Measurements from ENCODE around the gene PAPPA. TPM values are rescaled to one million over a fixed set of nuclear protein-coding genes. Genes with fewer than 3 reads are reported as not detected.

PAPPA gene
- polyA plus RNA-seq, 1 of the 3 experiments (the other 2 are of a cell fraction), result 44.5 TPM

DNA sequence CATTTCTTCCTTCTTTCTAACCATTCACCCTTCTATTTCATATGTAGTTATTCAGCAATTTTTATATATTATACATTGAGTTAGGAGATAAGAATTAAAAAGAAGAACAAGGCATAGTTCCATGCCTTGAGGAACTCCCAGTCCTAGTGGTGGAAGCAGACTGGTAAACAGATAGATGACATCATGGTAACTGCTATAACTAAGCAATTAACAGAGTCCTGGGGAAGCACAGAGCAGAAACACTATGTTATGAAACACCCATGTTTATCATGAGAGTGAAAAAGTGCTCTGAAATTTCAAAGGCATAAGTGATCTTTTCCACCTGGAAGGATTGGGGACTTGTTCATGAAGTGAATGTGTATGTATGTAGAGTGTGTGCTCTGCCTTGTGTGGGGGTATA is 14.6 kb downstream of the PAPPA start (continued):
- TF ChIP-seq, protein P1, sequence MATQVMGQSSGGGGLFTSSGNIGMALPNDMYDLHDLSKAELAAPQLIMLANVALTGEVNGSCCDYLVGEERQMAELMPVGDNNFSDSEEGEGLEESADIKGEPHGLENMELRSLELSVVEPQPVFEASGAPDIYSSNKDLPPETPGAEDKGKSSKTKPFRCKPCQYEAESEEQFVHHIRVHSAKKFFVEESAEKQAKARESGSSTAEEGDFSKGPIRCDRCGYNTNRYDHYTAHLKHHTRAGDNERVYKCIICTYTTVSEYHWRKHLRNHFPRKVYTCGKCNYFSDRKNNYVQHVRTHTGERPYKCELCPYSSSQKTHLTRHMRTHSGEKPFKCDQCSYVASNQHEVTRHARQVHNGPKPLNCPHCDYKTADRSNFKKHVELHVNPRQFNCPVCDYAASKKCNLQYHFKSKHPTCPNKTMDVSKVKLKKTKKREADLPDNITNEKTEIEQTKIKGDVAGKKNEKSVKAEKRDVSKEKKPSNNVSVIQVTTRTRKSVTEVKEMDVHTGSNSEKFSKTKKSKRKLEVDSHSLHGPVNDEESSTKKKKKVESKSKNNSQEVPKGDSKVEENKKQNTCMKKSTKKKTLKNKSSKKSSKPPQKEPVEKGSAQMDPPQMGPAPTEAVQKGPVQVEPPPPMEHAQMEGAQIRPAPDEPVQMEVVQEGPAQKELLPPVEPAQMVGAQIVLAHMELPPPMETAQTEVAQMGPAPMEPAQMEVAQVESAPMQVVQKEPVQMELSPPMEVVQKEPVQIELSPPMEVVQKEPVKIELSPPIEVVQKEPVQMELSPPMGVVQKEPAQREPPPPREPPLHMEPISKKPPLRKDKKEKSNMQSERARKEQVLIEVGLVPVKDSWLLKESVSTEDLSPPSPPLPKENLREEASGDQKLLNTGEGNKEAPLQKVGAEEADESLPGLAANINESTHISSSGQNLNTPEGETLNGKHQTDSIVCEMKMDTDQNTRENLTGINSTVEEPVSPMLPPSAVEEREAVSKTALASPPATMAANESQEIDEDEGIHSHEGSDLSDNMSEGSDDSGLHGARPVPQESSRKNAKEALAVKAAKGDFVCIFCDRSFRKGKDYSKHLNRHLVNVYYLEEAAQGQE (IDR thresholded peaks at IDR 0.05; ENCODE audit: low read depth, low read length), result no peak

- WGBS (ENCODE audit: low lambda C conversion rate), result 74% methylated on average over 2 of the region's 2 CpGs
- no peak for DNase-seq
- Histone ChIP-seq H3K27me3 (ENCODE audit: insufficient read depth) (no peaks in the 10 kb centered on the region), H3K9me2 (no peaks in the 10 kb centered on the region), H3K4me2 (no peak overlapping the region), H3K9ac (no peak overlapping the region), H3K4me3 (ENCODE audit: low read depth in 2 of 2, low read length in 1 of 2) (no peak overlapping the region), H3K36me3 (replicated peaks in 1 of 2; ENCODE audit: control insufficient read depth in 1 of 2, insufficient read depth in 2 of 2, low read length in 1 of 2) (peaks cover 3 to 39% of the 10 kb centered on the region in 2 experiments), H3K9me3 (no peaks in the 10 kb centered on the region), H3F3A (replicated peaks; ENCODE audit: insufficient read depth) (peaks cover 3% of the 10 kb centered on the region), H3K79me2 (ENCODE audit: insufficient read depth) (peaks cover 100% of the 10 kb centered on the region), H3K27ac (ENCODE audit: low read depth in 2 of 2, low read length in 1 of 2) (peak overlapping the region in 1 of 2 experiments; percentile 22; a peak in 1 of 4 replicates), H2AFZ (ENCODE audit: low read depth) (no peak overlapping the region), H4K20me1 (ENCODE audit: insufficient read depth) (peaks cover 98% of the 10 kb centered on the region), H3K4me1 (ENCODE audit: control insufficient read depth in 1 of 2, insufficient read depth in 2 of 2, low read depth in 1 of 2, low read length in 1 of 2) (peaks cover 0 to 24% of the 10 kb centered on the region in 2 experiments; a peak in 2 of 4 replicates)
- CTCF ChIA-PET, result no interaction called here
- POLR2A ChIA-PET, result no interaction called here
- TF ChIP-seq SIN3A (IDR thresholded peaks at IDR 0.05; ENCODE audit: borderline replicate concordance, low read depth, low read length) (no peak), FOXJ3 (CRISPR knock-in tag; IDR thresholded peaks at IDR 0.05) (no peak), MEF2A (IDR thresholded peaks at IDR 0.05; ENCODE audit: borderline replicate concordance, low read depth) (no peak), MXI1 (IDR thresholded peaks at IDR 0.05; ENCODE audit: low read depth, low read length) (no peak), JUND (IDR thresholded peaks at IDR 0.05) (no peak)
These were observed 18.6 kb downstream of the PAPPA start for GRCh38 chr9:116172216-116172615.

- DNase-seq, result no peak
- 10% methylated on average over 1 of the region's 1 CpG for WGBS (ENCODE audit: low lambda C conversion rate)
- ChIA-PET POLR2A (no interaction called here), CTCF (no interaction called here)
- Histone ChIP-seq H4K20me1 (ENCODE audit: insufficient read depth) (peaks cover 98% of the 10 kb centered on the region), H3K9me3 (no peaks in the 10 kb centered on the region), H3F3A (replicated peaks; ENCODE audit: insufficient read depth) (peaks cover 3% of the 10 kb centered on the region), H3K9ac (no peak overlapping the region), H3K9me2 (no peaks in the 10 kb centered on the region), H3K4me1 (ENCODE audit: control insufficient read depth in 1 of 2, insufficient read depth in 2 of 2, low read depth in 1 of 2, low read length in 1 of 2) (peaks cover under 1 to 20% of the 10 kb centered on the region in 2 experiments; a peak in 3 of 4 replicates), H3K79me2 (ENCODE audit: insufficient read depth) (peaks cover 100% of the 10 kb centered on the region), H3K36me3 (replicated peaks in 1 of 2; ENCODE audit: control insufficient read depth in 1 of 2, insufficient read depth in 2 of 2, low read length in 1 of 2) (peaks cover 3 to 49% of the 10 kb centered on the region in 2 experiments), H3K4me2 (no peak overlapping the region), H3K27me3 (ENCODE audit: insufficient read depth) (no peaks in the 10 kb centered on the region), H2AFZ (ENCODE audit: low read depth) (no peak overlapping the region), H3K4me3 (ENCODE audit: low read depth in 2 of 2, low read length in 1 of 2) (no peak overlapping the region), H3K27ac (ENCODE audit: low read depth in 2 of 2, low read length in 1 of 2) (no peak overlapping the region)
- TF ChIP-seq ELF1 (IDR thresholded peaks at IDR 0.05) (no peak), GATA2 (CRISPR knock-in tag; IDR thresholded peaks at IDR 0.05) (no peak), GABPA (IDR thresholded peaks at IDR 0.05; ENCODE audit: low read depth) (no peak), TCF12 (IDR thresholded peaks at IDR 0.05) (peak; percentile 45), NFIC (IDR thresholded peaks at IDR 0.05; ENCODE audit: borderline replicate concordance) (peak; percentile 69), FOSL2 (IDR thresholded peaks at IDR 0.05; ENCODE audit: borderline replicate concordance, low read depth) (peak; percentile 53; the same call in 1 of the 2 replicates)
These were observed 20.8 kb downstream of the PAPPA start for GRCh38 chr9:116174347-116174746.
